H1 (cell line): Measurements from ENCODE around the gene MACC1. TPM values are rescaled to one million over a fixed set of nuclear protein-coding genes. Genes with fewer than 3 reads are reported as not detected.

ENCODE experiments used
- YY1 ChIP-seq: IDR thresholded peaks from 2 replicates; pipeline ENCODE4 v1.6.1; 2011; ENCODE audit warnings: low read depth, mild to moderate bottlenecking, low read length
- polyA plus RNA-seq, 7 experiments: library from polyadenylated mRNA; depleted of rRNA in 3 of 7; stranded (reverse) in 5 of 7; unstranded in 2 of 7; fragments of >200 nt in 5 of 7; fragments of 200-250 nt in 2 of 7; gene quantifications; 1 replicate in 5 of 7; 2 replicates in 1 of 7; 4 replicates in 1 of 7; pipeline versions ENCODE4 v1.2.1 to v1.2.3, GENCODE V29; 2011 to 2013; ENCODE audit warnings: missing spikeins in 2 of 7, mixed read lengths in 2 of 7
- total RNA-seq: library from RNA; stranded (reverse); fragmentation: NEBNext Ultra II Directional; extraction: Animal tissue kit (Norgen Biotek cat#: 25700); gene quantifications from 2 replicates; pipeline ENCODE4 v1.2.1, GENCODE V29; 2021
- TF ChIP-seq, protein P1 (sequence below): fragments of 300-600 bp; sonication (generic); IDR thresholded peaks from 2 replicates; pipeline ENCODE4 v1.7.1; 2012; ENCODE audit warnings: low read length, moderate library complexity, mild to moderate bottlenecking, inconsistent platforms; ENCODE audit not compliant: insufficient replicate concordance

MACC1 gene
- total and polyA plus RNA-seq, 2 of the 8 experiments (the other 6 are each of a cell fraction or from before 2014, with no cell fraction given): 2.0 to 17.2 TPM

DNA sequence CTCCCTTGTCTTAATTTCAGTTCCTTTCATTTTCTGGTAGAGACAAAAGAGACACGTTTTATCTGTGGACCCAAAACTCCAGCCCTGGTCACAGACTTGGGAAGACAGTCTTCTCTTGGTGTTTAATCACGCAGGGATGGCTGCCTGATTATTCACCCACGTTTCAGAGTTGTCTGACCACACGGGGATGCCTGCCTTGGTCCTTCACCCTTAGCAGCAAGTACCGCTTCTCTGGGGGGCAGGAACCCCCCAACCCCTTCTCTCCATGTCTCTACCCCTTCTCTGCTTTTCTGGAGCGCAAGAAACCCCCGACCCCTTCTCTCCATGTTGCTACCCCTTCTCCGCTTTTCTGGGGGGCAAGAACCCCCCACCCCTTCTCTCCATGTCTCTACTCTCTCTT lies 95.8 kb downstream of the MACC1 start (continued):
- TF ChIP-seq, protein P1, sequence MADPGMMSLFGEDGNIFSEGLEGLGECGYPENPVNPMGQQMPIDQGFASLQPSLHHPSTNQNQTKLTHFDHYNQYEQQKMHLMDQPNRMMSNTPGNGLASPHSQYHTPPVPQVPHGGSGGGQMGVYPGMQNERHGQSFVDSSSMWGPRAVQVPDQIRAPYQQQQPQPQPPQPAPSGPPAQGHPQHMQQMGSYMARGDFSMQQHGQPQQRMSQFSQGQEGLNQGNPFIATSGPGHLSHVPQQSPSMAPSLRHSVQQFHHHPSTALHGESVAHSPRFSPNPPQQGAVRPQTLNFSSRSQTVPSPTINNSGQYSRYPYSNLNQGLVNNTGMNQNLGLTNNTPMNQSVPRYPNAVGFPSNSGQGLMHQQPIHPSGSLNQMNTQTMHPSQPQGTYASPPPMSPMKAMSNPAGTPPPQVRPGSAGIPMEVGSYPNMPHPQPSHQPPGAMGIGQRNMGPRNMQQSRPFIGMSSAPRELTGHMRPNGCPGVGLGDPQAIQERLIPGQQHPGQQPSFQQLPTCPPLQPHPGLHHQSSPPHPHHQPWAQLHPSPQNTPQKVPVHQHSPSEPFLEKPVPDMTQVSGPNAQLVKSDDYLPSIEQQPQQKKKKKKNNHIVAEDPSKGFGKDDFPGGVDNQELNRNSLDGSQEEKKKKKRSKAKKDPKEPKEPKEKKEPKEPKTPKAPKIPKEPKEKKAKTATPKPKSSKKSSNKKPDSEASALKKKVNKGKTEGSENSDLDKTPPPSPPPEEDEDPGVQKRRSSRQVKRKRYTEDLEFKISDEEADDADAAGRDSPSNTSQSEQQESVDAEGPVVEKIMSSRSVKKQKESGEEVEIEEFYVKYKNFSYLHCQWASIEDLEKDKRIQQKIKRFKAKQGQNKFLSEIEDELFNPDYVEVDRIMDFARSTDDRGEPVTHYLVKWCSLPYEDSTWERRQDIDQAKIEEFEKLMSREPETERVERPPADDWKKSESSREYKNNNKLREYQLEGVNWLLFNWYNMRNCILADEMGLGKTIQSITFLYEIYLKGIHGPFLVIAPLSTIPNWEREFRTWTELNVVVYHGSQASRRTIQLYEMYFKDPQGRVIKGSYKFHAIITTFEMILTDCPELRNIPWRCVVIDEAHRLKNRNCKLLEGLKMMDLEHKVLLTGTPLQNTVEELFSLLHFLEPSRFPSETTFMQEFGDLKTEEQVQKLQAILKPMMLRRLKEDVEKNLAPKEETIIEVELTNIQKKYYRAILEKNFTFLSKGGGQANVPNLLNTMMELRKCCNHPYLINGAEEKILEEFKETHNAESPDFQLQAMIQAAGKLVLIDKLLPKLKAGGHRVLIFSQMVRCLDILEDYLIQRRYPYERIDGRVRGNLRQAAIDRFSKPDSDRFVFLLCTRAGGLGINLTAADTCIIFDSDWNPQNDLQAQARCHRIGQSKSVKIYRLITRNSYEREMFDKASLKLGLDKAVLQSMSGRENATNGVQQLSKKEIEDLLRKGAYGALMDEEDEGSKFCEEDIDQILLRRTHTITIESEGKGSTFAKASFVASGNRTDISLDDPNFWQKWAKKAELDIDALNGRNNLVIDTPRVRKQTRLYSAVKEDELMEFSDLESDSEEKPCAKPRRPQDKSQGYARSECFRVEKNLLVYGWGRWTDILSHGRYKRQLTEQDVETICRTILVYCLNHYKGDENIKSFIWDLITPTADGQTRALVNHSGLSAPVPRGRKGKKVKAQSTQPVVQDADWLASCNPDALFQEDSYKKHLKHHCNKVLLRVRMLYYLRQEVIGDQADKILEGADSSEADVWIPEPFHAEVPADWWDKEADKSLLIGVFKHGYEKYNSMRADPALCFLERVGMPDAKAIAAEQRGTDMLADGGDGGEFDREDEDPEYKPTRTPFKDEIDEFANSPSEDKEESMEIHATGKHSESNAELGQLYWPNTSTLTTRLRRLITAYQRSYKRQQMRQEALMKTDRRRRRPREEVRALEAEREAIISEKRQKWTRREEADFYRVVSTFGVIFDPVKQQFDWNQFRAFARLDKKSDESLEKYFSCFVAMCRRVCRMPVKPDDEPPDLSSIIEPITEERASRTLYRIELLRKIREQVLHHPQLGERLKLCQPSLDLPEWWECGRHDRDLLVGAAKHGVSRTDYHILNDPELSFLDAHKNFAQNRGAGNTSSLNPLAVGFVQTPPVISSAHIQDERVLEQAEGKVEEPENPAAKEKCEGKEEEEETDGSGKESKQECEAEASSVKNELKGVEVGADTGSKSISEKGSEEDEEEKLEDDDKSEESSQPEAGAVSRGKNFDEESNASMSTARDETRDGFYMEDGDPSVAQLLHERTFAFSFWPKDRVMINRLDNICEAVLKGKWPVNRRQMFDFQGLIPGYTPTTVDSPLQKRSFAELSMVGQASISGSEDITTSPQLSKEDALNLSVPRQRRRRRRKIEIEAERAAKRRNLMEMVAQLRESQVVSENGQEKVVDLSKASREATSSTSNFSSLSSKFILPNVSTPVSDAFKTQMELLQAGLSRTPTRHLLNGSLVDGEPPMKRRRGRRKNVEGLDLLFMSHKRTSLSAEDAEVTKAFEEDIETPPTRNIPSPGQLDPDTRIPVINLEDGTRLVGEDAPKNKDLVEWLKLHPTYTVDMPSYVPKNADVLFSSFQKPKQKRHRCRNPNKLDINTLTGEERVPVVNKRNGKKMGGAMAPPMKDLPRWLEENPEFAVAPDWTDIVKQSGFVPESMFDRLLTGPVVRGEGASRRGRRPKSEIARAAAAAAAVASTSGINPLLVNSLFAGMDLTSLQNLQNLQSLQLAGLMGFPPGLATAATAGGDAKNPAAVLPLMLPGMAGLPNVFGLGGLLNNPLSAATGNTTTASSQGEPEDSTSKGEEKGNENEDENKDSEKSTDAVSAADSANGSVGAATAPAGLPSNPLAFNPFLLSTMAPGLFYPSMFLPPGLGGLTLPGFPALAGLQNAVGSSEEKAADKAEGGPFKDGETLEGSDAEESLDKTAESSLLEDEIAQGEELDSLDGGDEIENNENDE: no peak
- no peak for TF ChIP-seq YY1
